A673 (cell line): ENCODE data around the gene C3. TPM values are rescaled to one million over a fixed set of nuclear protein-coding genes. Genes with fewer than 3 reads are reported as not detected.
A peak's percentile ranks its signal among the peaks of the same experiment; 100 is the strongest.

ENCODE experiments used
- BruUV-seq: library from RNA; stranded (reverse); fragments of 400-500 nt; replicated peaks from 2 replicates; lab custom pipeline; 2021; lab: Mats Ljungman, UMichigan
- CTCF ChIA-PET: fragments of 300-600 bp; sonication (Branson Sonifier 250); formaldehyde crosslinking; loops from one replicate; lab custom pipeline; 2022; ENCODE audit warnings: antibody characterized with exemption; lab: Charles Lee
- POLR2A ChIA-PET: fragments of 300-600 bp; sonication (Branson Sonifier 250); formaldehyde crosslinking; loops from one replicate; lab custom pipeline; 2022; ENCODE audit warnings: antibody characterized with exemption; ENCODE audit not compliant: low non-redundant PET; lab: Charles Lee
- DNase-seq: peaks from one replicate; pipeline ENCODE4 v3.0.0-alpha.2; 2015; ENCODE audit warnings: low spot score
- H3K27ac ChIP-seq: fragments of 200-600 bp; sonication (generic); 2 replicates; pipeline ENCODE4 v1.5.1; 2016; ENCODE audit warnings: mixed run types, low read depth, mild to moderate bottlenecking, mixed read lengths, antibody characterized with exemption, low read length; ENCODE audit not compliant: poor library complexity, severe bottlenecking
- H3K27me3 ChIP-seq: fragments of 200-600 bp; sonication (generic); replicated peaks from 2 replicates; pipeline ENCODE4 v1.6.1; 2017; ENCODE audit warnings: mixed run types, low read depth, mild to moderate bottlenecking, mixed read lengths, antibody characterized with exemption, low read length; ENCODE audit not compliant: insufficient read depth, poor library complexity
- H3K36me3 ChIP-seq: fragments of 200-600 bp; sonication (generic); 2 replicates; pipeline ENCODE4 v1.6.1; 2016; ENCODE audit warnings: mixed run types, mild to moderate bottlenecking, mixed read lengths, antibody characterized with exemption, low read length; ENCODE audit not compliant: insufficient read depth, poor library complexity, severe bottlenecking
- H3K4me1 ChIP-seq: fragments of 200-600 bp; sonication (generic); 2 replicates; pipeline ENCODE4 v1.6.1; 2017; ENCODE audit warnings: mixed run types, mild to moderate bottlenecking, mixed read lengths, antibody characterized with exemption, low read length; ENCODE audit not compliant: insufficient read depth, poor library complexity, severe bottlenecking
- H3K4me3 ChIP-seq: fragments of 200-600 bp; sonication (generic); 2 replicates; pipeline ENCODE4 v1.5.1; 2016; ENCODE audit warnings: low read depth, mixed run types, mild to moderate bottlenecking, mixed read lengths, low read length; ENCODE audit not compliant: poor library complexity, severe bottlenecking
- H3K9me3 ChIP-seq: fragments of 200-600 bp; sonication (generic); 2 replicates; pipeline ENCODE4 v1.6.1; 2016; ENCODE audit warnings: mixed run types, low read depth, mild to moderate bottlenecking, mixed read lengths, antibody characterized with exemption, low read length; ENCODE audit not compliant: poor library complexity, severe bottlenecking
- EZH2 ChIP-seq: fragments of 200-600 bp; sonication (generic); IDR thresholded peaks from 2 replicates; pipeline ENCODE4 v1.6.1; 2017; ENCODE audit warnings: borderline replicate concordance, low read depth, mild to moderate bottlenecking, mixed read lengths, antibody characterized with exemption, low read length; ENCODE audit not compliant: poor library complexity, severe bottlenecking
- intact Hi-C: fragments of 100-400 bp; cut with micrococcal nuclease; formaldehyde crosslinking; loops from one replicate; pipeline ENCODE4 v1.10.0; 2022; ENCODE audit not compliant: unreplicated experiment
- total RNA-seq: library from RNA; stranded (reverse); gene quantifications from 2 replicates; pipeline ENCODE4 v1.2.3, GENCODE V29; 2021
- TF ChIP-seq, protein P1 (sequence below): fragments of 300-800, 200-600 bp; sonication (generic); conservative IDR thresholded peaks from 2 replicates; pipeline ENCODE4 v1.5.1; 2017; ENCODE audit warnings: low read depth, mild to moderate bottlenecking, antibody characterized with exemption, low read length, moderate library complexity, mixed read lengths

The C3 gene
- total RNA-seq, 1 experiment from 2014 or later: 1.8 TPM

DNA sequence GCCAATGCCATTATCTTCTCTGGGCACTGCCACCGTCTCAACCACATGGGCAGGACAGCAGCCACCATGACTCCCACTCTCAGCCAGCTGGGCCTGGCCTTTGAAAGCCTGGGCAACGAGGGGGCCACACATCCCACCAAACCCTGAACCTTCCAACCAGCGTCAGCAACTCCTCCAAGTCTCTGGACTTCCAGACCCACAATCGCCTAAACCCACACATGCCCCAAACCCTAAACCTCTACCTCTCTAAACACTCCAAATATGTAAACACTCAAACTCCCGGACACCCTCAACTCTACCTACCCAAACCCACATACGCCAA, 949 bp downstream of the C3 start:
- no peak overlapping the region for H3K27ac ChIP-seq
- no peaks in the 10 kb centered on the region for H3K36me3 ChIP-seq
- no peak for DNase-seq
- no TSS peak for BruUV-seq
- no peaks in the 10 kb centered on the region for H3K27me3 ChIP-seq
- H3K4me1 ChIP-seq: peaks cover 4% of the 10 kb centered on the region
- H3K9me3 ChIP-seq: no peaks in the 10 kb centered on the region
- ChIA-PET POLR2A (no interaction called here), CTCF (interaction anchor here (0.6 kb wide), 1 partner anchor 142 kb away, joined by 3 read pairs; no protein-coding TSS in a partner anchor)
- no peak for TF ChIP-seq EZH2
- TF ChIP-seq, protein P1, sequence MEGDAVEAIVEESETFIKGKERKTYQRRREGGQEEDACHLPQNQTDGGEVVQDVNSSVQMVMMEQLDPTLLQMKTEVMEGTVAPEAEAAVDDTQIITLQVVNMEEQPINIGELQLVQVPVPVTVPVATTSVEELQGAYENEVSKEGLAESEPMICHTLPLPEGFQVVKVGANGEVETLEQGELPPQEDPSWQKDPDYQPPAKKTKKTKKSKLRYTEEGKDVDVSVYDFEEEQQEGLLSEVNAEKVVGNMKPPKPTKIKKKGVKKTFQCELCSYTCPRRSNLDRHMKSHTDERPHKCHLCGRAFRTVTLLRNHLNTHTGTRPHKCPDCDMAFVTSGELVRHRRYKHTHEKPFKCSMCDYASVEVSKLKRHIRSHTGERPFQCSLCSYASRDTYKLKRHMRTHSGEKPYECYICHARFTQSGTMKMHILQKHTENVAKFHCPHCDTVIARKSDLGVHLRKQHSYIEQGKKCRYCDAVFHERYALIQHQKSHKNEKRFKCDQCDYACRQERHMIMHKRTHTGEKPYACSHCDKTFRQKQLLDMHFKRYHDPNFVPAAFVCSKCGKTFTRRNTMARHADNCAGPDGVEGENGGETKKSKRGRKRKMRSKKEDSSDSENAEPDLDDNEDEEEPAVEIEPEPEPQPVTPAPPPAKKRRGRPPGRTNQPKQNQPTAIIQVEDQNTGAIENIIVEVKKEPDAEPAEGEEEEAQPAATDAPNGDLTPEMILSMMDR: no peak
- no peak overlapping the region for H3K4me3 ChIP-seq
- intact Hi-C loops: no loop called here

DNA sequence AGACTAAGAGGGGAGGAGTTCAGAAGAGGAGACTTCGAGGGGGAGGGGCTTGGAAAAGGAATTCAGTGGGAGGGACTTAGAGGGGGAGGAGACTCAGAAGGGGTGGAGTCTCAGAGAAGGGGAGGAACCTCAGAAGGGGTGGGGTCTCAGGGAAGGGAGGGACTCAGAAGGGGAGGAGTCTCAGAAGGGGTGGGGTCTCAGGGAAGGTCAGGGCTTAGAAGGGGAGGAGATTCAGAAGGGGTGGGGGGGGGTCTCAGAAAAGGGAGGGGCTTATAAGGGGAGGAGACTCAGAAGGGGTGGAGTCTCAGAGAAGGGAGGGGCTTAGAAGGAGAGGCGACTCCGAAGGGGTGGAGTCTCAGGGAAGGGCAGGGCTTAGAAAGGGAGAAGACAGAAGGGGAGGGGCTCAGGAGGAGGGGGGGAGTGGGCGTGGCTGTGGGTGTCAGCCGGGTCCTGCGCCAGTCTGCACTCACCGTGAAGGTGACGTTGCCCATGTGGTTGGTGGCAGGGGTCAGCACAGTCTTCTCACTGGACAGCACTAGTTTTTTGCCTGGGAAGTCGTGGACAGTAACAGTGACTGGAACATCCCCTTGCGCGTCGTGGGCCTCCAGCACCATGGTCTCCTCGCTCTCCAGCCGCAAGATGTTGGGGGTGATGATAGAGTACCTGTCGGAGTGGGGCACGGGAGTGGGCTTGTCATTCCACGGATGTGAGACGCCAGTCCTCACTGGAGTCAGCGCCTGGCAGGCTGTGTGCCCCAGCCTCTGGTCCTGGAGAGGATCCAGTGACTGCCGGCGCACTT, 1.5 kb downstream of the C3 start:
- ChIA-PET POLR2A (no interaction called here), CTCF (interaction anchor here (0.6 to 0.7 kb wide), 2 partner anchors 14 to 141 kb away, joined by 3 read pairs; no protein-coding TSS in a partner anchor)
- Histone ChIP-seq H3K27ac (no peak overlapping the region), H3K36me3 (no peaks in the 10 kb centered on the region), H3K9me3 (no peaks in the 10 kb centered on the region), H3K4me1 (peaks cover 4% of the 10 kb centered on the region), H3K27me3 (no peaks in the 10 kb centered on the region), H3K4me3 (no peak overlapping the region)
- peak; percentile 58 for DNase-seq
- intact Hi-C loops: no loop called here
- TF ChIP-seq EZH2: no peak
- TF ChIP-seq, protein P1: no peak
- BruUV-seq: no TSS peak

DNA sequence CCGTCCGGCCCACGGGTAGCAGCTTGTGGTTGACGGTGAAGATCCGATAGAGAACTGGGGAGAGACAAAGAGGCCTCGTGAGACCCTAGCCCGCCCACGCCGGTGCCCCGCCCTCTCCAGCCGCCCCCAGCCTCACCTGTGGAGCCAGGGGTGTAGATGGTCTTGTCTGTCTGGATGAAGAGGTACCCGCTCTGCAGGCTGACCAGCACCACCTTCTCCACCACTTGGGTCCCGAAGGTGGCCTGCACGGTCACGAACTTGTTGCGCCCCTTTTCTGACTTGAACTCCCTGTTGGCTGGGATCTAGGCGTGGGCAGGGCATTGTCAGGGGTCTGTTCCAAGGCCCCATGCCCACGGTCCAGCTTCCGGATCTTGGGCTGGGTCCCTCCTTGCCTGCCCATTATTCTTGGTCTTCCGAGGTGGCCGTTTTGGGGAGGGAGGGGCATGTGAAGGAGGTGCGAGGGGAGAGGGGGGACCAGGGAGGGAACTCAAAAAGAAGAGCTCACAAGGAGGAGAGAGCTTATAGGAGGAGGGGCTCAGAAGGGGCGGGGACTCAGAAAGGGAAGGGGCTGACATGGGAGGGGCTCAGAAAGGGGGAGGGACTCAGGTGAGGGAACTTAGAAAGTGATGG, 2.2 kb downstream of the C3 start:
- no peak for DNase-seq
- TF ChIP-seq EZH2: no peak
- TF ChIP-seq, protein P1: no peak
- Histone ChIP-seq H3K36me3 (no peaks in the 10 kb centered on the region), H3K4me1 (peaks cover 3% of the 10 kb centered on the region), H3K27ac (no peak overlapping the region), H3K27me3 (no peaks in the 10 kb centered on the region), H3K9me3 (no peaks in the 10 kb centered on the region), H3K4me3 (no peak overlapping the region)
- CTCF ChIA-PET: interaction anchor here (0.7 kb wide), 1 partner anchor 15 kb away, joined by 3 read pairs; no protein-coding TSS in a partner anchor
- POLR2A ChIA-PET: no interaction called here
- no TSS peak for BruUV-seq
- intact Hi-C loops: no loop called here
